IPS-11a (cell line): ENCODE measurements around the gene NAT16.
"Not testable (repeated sequence)": the region's sequence is repeated elsewhere in the genome, so short reads cannot be mapped to it uniquely, and the experiment has no call there.

Source experiments
- H3K4me3 ChIP-seq: one replicate; pipeline ENCODE4 v1.5.1; 2013; ENCODE audit warnings: low read depth, low read length, control low read depth

The NAT16 gene

DNA sequence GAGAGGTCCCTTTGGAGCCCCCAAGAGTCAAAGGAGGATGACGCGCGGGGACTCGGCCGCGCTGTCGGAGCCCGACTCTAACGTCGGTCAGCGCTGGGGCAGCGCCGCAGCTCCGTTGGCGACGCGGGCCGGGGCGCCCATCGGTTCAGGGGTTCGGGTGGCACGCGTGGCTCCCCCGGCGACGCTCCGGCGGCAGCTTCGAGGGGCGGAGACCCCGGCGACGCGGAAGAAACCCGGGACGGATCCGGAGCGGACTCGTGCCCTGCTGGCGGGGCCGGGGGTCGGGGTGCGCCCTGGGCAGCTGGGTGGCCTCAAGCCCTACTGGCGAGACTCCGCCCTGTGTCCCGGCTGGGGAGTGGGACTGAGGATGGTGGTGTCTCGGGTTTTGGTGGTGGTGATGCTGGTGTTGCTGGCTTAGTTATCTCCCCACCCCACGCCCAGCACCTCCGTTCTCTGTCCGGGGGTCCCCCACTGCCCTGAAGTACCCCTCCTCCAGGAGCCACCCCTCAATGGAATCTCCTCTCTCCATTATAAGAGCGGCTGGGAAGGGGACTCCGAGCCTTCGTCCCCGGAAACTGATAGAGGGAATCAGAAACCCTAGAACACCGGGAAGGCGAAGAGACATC lies at the start of gene NAT16:
Gene NAT16, minus strand, starts transcription at position 164 of the 626 bp plus-strand sequence. CDS start 5,486 bp downstream, outside the sequence.
- H3K4me3 ChIP-seq = peak within 1 kb of the TSS; percentile 33

DNA sequence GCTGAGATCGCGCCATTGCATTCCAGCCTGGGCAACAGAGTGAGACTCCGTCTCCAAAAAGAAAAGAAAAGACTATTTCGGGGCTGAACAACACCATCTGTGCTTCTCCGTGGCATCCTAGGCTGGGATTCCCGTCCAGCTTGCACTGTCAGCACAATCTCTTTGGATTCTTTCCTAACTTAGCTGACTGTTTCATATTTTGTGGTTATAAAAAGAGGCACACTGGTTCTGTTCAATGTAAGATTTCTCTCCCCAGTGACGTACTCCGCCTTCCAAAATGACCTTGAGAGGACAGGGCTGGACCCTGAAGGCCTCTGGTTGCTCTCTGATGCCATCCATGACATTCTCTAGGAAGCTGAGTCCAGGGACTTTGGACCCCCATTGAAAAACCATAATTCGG lies 46.6 kb upstream of the NAT16 start:
- no peak overlapping the region for H3K4me3 ChIP-seq

DNA sequence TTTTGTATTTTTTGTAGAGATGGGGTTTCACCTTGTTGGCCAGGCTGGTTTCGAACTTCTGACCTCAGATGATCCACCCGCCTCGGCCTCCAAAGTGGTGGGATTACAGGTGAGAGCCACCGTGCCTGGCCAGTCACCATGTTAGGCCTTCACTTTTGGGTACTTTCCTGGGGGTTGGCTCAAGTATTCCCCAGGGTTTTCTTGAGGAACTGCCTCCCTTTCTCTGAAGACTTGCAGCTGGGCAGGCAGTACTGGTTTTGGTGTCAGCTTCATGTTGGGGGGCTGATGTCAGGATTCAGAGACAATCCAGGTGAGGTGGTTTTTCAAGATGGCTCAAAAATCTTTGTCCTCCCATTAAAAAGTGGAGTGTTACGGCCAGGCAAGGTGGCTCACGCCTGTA lies 45.6 kb upstream of the NAT16 start:
- H3K4me3 ChIP-seq = no peak overlapping the region

DNA sequence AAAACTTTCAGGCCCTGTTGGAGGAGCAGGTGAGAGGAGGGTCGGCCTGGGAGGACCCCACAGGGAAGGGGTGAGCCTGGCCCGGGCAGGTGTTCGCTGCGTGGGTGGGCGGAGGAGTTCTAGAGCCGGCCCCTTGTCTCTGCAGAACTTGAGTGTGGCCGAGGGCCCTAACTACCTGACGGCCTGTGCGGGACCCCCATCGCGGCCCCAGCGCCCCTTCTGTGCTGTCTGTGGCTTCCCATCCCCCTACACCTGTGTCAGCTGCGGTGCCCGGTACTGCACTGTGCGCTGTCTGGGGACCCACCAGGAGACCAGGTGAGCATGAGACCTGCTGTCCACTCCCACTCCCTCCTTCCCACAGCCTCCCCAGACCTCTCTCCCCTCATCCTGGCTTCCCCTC lies 43.4 kb upstream of the NAT16 start:
- no peak overlapping the region for H3K4me3 ChIP-seq

DNA sequence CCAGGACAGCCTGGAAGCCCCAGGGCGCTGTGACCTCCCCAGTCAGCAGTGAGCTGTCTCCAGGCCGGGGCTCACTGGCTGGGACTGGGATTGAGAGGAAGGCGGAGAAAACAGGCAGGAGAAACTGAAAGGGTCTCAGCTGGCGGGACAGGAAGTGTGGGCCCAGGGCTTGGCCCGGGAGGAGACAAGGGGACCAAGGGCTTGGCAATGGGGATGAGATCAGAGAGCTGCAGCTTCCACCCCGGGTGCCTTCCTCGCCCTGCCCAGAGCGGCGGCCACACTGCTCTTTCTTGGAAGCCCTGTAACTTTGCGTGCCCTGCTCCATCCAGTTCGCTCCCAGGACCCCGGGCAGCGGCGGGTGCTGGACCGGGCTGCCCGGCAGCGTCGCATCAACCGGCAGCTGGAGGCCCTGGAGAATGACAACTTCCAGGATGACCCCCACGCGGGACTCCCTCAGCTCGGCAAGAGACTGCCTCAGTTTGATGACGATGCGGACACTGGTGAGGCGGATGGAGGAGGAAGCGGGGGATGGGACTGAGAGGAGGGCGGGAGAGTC lies 42.3 kb upstream of the NAT16 start:
- H3K4me3 ChIP-seq = no peak overlapping the region

DNA sequence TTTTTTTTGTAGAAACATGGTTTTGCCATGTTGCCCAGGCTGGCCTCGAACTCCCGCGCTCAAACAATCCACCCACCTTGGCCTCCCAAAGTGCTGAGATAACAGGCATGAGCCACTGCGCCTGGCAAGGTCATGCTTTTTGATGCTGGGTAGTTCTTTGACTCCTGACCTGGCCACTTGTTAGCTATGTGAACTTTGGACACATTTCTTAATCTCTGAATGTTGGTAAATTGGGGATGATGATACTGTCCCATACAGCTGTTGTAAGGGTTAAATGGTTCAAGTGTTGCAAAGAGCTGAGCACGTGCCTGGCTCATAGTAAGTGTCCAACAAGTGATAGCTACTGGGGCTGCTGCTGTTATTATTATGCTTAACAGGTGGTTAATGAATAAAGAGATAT lies 40.2 kb upstream of the NAT16 start:
- H3K4me3 ChIP-seq = no peak overlapping the region

DNA sequence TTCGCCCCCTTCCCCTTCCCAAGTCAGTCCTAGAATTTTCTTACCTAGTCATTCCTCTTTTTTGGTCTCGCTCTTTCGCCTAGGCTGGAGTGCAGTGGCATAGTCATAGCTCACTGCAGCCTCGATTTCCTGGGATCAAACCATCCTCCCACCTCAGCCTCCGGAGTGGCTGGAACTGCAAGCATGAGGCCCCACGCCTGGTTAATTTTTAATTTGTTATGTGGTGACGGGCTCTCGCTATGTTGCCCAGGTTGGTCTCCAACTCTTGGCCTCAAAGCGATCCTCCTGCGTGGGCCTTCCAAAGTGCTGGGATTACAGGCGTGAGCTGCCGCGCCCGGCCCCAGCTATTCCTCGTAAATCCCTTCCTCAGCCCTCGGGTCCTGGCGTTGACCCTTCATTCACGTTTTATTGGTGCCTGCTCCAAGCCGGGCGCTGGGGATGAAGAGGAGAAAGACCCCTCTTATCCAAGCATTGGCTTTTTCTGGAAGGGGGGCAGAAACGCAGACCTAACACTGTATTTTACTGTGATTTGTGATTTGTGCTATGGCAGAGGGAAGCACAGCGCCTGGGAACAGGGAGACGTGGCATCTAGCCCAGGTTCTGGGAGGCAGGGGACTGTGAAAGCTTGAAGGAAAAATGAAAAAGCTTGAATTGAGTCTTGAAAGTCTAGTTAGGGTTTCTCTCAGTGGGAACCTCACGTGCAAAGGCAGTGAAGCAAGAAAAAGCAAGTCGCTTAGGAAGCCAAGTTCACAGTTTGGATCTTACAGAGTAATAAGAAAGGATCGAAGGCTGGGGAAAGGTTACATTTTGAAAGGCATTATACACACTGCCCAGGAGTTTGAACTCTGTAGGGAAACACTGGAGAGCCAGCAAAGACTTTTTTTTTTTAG lies 38.4 kb upstream of the NAT16 start:
- H3K4me3 ChIP-seq = peak overlapping the region; percentile 83

DNA sequence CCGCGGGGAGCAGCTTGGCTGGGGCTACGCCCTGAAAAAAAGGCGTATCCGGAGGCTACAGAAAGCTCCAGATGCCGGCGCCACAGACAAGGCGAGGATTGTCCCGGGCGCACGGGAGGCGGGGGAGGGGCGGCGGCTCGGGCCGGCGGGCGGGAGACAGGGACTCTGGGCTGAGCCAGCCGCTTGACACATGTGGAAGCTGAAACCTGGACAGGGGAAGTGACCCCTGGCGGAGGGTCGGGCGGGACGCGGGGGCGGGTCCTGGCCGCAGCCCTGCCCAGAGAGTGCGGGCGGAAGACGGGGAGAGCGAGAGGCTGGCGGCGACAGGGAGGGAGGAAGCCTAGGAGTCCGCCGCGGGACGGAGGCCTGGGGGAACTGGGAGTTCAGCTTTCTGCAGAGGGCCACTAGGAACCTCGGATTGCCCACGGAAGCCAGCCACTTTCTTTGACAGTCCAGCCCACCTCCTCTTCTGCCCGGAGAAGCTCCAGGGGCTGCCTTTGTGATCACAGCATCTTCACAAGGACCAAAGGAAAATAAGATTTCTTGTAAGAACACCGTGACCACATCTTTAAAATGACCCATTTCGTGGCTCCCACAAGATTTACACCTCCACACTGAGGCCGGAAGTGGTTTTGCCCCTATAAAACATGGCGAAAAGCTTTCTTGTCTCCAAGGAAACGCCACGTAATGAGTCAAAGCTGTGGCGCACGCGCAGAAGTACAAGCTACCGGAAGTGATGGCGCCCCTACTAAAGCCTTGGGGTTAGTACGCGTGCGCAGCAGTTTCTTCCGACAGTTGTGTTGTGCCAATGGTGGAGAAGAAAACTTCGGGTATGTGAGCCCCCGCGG lies 37.5 kb upstream of the NAT16 start, which contains the start of the genes PLOD3 and ZNHIT1:
Gene PLOD3, minus strand, starts transcription at position 194 of the 848 bp plus-strand sequence. CDS start 307 bp downstream, outside the sequence.
Gene ZNHIT1, plus strand, starts transcription at position 778 of the 848 bp plus-strand sequence. Its CDS starts 31 bp downstream, at position 809.
- peak within 1 kb of the TSS; percentile 83 for H3K4me3 ChIP-seq

DNA sequence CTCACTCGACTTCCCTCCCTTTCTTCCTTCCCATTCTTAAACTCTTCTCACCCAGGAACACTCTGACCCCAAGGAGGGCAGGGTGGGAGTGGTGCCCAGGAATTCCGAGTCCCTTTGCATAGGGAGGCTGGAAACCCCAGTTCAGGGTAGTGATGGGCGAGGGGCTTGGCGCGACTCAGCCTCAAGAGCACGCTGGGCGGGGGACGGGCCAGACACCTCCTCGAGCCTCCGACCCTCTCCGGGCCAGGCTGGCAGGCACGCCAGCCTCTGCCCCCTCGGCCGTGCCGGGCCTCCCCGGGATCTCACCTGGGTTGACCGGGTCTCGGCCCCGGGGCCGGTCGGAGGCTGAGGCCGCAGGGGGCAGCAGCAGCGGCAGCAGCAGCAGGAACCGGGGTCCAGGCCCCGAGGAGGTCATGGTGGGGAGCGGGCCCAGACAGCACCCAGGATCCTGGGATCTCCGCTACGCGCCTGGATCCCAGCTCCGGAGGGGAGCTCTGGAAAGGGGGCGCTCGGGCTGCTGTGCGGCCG lies 36.8 kb upstream of the NAT16 start:
- H3K4me3 ChIP-seq = peak overlapping the region; percentile 83

DNA sequence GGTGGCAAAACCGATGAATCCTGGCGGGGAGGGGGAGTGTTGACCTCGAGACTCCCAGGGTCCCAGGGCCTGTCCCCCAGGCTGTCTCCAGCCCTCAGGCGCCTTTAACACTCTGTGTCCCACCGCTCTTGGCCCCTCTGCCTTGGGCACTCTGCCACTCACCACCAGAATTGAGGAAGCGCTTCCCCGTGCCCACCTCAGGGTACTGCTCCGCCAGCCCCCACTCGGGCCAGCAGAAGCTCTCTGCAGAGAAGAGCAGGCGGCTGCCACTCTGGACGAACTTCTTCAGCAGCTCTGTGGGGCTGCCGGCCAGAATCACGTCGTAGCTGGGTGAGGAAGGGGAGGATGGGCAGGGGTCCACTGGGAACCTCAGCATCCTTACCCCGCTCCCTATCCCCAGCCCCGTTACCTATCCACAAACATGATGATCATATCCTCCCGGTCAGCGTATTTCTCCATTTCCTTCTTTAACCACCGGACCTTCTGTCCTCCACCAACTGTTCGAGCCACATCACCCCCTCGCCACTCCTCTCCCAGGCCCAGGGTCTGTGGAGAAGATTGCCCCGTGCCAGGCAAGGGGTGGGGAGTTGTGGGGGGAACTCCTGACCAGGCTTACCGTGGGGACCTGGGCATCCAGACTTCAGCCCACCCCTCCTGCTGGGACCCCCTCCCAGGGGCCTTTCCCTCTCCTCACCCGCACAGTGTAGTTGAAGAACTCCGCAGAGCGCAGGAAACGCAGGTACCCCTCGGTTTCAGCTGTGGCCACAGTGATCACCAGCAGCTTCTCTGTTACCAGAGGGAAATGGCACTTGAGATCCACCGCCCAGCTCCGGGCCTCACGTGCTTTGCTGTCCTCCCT lies 36.1 kb upstream of the NAT16 start:
- H3K4me3 ChIP-seq = peak overlapping the region; percentile 83

DNA sequence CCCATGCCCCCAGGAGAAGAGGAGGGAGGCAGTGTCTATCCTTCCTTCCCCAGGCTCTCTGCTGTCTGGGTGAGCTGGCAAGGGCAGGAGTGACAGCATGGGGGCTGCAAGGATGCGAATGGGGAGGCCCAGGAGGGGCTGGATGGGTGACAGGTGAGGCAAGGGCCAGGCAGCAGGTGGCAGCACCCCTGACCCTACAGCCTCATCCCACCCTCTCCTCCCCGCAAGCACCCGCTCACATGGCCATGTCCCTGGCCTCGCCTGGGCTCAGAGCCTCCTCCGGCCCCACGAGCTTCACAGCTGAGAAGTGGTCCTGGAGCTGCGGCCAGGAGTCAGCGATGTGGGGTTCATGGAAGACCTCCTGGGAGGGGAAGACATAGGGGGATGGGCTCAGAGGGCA lies 31.9 kb upstream of the NAT16 start:
- H3K4me3 ChIP-seq = no peak overlapping the region

DNA sequence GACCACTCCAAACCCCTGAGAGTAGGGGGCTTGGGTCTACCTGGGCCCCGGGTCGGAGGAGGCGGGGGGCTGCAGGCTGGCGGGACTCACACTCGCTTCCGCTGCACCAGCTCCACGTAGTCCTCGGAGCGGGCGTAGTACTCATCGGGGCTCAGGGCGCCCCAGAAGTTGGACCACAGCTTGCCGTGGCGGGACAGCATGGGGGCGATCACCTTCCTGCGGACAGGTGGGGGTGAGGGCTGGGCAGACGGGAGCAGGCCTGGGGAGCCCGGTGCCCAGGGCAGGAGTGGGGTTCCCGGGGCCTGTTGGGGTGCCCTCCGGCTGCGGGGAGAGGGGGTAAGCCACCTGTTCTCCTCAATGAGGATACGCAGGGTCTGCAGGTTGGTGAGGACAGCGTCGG lies 31.4 kb upstream of the NAT16 start:
- no peak overlapping the region for H3K4me3 ChIP-seq

DNA sequence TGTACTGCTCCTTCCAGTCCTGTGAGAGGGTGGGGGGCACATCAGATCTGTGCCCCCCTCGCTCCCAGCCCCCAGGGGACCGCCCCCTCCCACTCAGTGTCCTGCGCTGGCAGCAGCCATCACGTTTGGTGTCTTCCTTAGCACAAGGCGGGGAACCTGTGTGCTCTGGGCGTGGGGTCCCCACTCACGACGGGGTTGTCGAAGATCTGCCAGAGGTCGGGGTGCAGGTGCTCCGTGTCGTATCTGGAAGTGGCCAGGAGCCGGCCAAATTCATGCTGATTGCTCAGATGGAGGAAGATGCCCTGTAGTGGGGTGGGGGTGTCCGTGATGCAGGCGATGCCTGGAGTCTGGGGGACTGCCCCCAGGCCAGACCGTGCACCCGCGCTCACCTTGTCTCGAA lies 30.1 kb upstream of the NAT16 start:
- no peak overlapping the region for H3K4me3 ChIP-seq

DNA sequence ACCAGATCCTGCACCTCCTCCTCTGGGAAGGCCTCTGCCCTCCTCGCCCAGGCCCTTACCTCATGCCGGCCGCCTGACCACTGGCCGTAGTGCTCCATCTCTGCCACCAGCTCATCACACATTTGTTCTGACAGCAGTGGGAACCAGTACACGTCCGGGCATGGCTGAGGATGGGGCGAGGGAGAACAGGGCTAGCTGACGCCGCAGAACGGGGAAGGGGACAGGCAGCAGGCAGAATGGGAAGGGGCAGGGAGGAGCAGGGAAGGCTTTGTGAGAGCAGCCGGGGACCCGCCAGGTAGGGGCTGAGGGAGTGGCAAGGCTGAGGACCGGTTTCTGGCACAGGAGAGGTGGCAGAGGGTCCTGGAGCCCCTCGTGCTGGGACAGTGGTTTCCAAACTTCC lies 28.7 kb upstream of the NAT16 start:
- no peak overlapping the region for H3K4me3 ChIP-seq

DNA sequence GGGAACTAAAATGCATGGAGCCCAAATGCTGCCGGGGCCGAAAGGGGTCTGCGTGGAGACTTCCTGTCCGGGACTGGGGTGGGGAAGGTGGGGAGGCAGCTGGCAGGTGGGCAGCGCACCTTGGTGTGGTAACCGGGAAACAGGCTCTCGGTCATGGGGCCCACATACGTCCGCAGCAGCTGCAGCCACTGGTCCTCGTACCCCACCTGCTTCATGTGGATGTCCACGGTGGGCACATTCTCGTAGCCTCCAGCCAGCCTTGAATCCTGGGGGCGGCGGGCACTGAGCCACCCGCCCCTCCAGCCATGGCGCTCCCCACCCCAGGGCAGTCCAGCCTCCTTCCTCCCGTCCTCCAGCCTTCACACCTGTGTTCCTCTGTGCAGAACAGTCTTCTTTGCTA lies 27.4 kb upstream of the NAT16 start:
- H3K4me3 ChIP-seq = no peak overlapping the region

DNA sequence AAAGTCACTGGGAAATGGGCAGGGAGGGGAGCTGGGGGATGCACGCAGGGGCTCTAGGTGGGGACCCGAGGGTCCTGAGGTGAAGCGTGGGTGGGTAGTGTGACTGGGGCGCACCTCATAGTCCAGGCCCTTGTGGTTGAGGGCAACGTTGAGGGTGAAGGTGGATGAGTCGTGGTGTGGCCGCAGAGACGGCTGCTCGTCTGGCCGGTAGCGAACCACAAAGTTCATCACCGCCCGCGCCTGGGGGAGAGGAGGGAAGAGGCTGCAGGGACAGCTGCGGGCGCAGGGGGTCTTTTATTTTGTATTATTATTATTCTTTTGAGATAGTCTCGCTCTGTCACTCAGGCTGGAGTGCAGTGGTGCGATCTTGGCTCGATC lies 26.6 kb upstream of the NAT16 start:
- no peak overlapping the region for H3K4me3 ChIP-seq

DNA sequence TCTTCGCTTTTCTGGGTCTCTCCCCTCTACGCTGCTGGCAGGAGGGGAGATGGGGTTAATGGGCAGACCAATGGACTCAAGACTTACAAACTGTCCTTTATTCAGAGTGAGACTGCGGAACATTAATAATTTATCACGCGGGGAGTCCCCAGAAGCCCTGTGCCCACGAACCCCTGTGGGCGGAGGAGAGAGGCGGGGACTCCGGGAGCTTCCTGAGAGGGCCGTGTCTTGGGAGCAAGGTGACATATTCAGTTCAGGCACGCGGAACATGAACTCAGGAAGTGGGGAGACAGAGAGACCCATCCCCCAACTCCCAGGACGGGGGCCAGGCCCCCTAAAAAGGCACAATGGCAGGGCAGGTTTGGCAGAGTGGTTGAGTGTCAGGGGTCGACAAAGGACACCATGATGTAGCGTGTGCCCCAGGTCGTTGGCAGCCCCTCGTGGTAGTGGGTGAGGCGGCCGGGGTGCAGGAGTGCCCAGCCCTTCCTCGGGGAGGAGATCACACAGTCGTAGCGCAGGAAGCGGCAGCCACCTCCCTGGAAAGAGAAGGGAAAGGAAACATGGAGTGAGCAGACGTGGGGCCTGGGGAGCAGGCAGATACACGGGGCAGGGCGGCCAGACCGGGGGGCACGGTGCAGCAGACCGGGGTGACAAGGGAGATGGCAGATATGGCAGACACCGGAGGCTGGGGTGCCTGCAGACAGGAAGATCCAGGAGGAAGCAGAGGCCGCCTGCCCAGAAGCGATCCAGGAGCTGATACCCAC lies 26.0 kb upstream of the NAT16 start:
- no peak overlapping the region for H3K4me3 ChIP-seq

DNA sequence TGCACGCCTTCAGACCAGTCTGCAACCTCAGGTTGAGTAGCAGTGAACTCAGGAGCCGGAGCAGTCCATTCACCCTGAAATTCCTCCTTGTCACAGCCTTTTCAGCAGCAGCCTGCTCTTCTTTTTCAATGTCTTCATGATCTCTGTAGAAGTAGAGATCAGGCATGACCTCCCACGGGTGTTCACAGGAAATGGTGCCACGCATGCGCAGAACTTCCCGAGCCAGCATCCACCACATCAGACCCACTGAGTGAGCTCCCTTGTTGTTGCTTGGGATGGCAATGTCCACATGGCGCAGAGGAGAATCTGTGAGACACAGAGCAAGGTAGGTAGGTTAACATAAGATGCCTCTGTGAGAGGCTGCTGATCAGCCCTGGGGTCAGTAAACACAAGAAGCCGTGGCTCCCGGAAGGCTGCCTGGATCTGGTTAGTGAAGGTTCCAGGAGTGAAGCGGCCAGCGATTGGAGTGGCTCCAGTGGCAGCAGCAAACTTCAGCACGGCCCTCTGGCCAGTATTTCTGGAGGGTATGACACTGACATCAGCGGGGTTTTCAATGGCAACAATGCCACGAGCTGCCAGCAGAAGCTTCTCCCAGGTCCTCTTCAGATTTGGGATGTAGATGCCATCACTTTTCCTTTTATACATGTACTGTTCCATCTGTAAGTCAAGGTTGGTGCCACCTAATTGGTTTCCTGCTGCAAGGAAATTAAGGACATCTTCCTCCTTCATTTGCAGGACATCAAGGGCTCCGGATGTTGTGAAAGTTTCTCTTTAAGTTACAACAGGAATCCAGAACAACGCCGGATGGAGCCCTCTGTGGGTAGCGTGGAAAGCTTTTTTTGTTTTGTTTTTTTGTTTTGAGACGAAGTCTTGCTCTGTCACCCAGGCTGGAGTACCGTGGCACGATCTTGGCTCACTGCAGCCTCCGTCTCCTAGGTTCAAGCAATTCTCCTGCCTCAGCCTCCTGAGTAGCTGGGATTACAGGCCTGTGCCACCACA lies 23.9 kb upstream of the NAT16 start:
- not testable (repeated sequence) for H3K4me3 ChIP-seq
